GM18508 (cell line): Measurements from ENCODE around the gene PSMC3.

Experiments used
- ATAC-seq: cut with Tn5 transposase; IDR thresholded peaks from one replicate; pipeline ENCODE4 v1.9.1; 2021; ENCODE audit warnings: moderate number of reproducible peaks; ENCODE audit not compliant: insufficient read depth, unreplicated experiment

PSMC3 gene

GRCh38 chr11:47414685-47415070 lies 11.6 kb downstream of the PSMC3 start:
- no peak for ATAC-seq

- no peak for ATAC-seq
Observed at GRCh38 chr11:47413908-47414684, 12.1 kb downstream of the PSMC3 start.

- ATAC-seq: no peak
Observed at GRCh38 chr11:47413351-47413750, 12.9 kb downstream of the PSMC3 start.

GRCh38 chr11:47411884-47412746 lies 14.1 kb downstream of the PSMC3 start:
- ATAC-seq: no peak

GRCh38 chr11:47410370-47411264 lies 15.6 kb downstream of the PSMC3 start:
- ATAC-seq: no peak

GRCh38 chr11:47409440-47410369 lies 16.5 kb downstream of the PSMC3 start:
- ATAC-seq: no peak

- no peak for ATAC-seq
Observed at GRCh38 chr11:47408598-47409439, 17.4 kb downstream of the PSMC3 start.

- ATAC-seq: peak; percentile 63
Observed at GRCh38 chr11:47407746-47408590, 18.3 kb downstream of the PSMC3 start, which contains the start of gene SLC39A13. Gene SLC39A13 (plus strand): TSS chr11:47408590. CDS start chr11:47410095, 1,505 bp downstream.

GRCh38 chr11:47406896-47407745 lies 19.1 kb downstream of the PSMC3 start:
- ATAC-seq: no peak

GRCh38 chr11:47403571-47403970 lies 22.7 kb downstream of the PSMC3 start:
- no peak for ATAC-seq

GRCh38 chr11:47403135-47403534 lies 23.1 kb downstream of the PSMC3 start:
- ATAC-seq: no peak

GRCh38 chr11:47400768-47401279 lies 25.4 kb downstream of the PSMC3 start:
- peak; percentile 71 for ATAC-seq

- peak; percentile 22 for ATAC-seq
Observed at GRCh38 chr11:47399860-47400767, 26.1 kb downstream of the PSMC3 start.

- ATAC-seq: no peak
Observed at GRCh38 chr11:47398551-47398950, 27.7 kb downstream of the PSMC3 start.

GRCh38 chr11:47398011-47398410 lies 28.2 kb downstream of the PSMC3 start:
- no peak for ATAC-seq

- no peak for ATAC-seq
Observed at GRCh38 chr11:47396049-47396320, 30.3 kb downstream of the PSMC3 start.
